HCT116 (cell line): ENCODE results near the gene PIM3. TPM values are rescaled to one million over a fixed set of nuclear protein-coding genes. Genes with fewer than 3 reads are reported as not detected.
"Not testable (repeated sequence)": the region's sequence is repeated elsewhere in the genome, so short reads cannot be mapped to it uniquely, and the experiment has no call there.

Experiments used
- ATAC-seq: fragments of 200-7000 bp; cut with Tn5 transposase; 2 replicates; pipeline ENCODE4 v1.9.1; 2020; ENCODE audit warnings: mild to moderate bottlenecking, moderate library complexity
- BruUV-seq: library from RNA; stranded (reverse); fragments of 400-500 nt; replicated peaks from 2 replicates; lab custom pipeline; 2021; lab: Mats Ljungman, UMichigan
- CTCF ChIA-PET: fragments of 300-600 bp; sonication (Branson Sonifier 250); formaldehyde crosslinking; loops from one replicate; lab custom pipeline; 2021; ENCODE audit warnings: antibody characterized with exemption; lab: Charles Lee
- POLR2A ChIA-PET: fragments of 300-600, 350-600 bp; sonication (Branson Sonifier 250); formaldehyde crosslinking; loops from one replicate; lab custom pipeline; 2021; ENCODE audit warnings: antibody characterized with exemption; lab: Charles Lee
- RAD21 ChIA-PET, 2 experiments: fragments of 300-600 bp; sonication (Branson Sonifier 250); formaldehyde crosslinking; loops; one replicate each; lab custom pipeline; 2023; ENCODE audit warnings: low total read pairs in 2 of 2; ENCODE audit not compliant: uncharacterized antibody in 2 of 2, unreplicated experiment in 2 of 2, low non-redundant PET in 1 of 2; lab: Charles Lee
- DNase-seq: peaks from one replicate; pipeline ENCODE4 v3.0.0-alpha.2; 2010; ENCODE audit warnings: low read depth, low spot score
- H2AFZ ChIP-seq: fragments of 200-600 bp; shearing (Covaris generic), sonication (generic); 2 replicates; pipeline ENCODE4 v1.6.1; 2017; ENCODE audit warnings: low read depth, mixed run types, mixed read lengths, antibody characterized with exemption, low read length; ENCODE audit not compliant: poor library complexity, severe bottlenecking
- H3K27ac ChIP-seq: 2 replicates; pipeline ENCODE4 v1.5.1; 2012; ENCODE audit warnings: low read depth, low read length
- H3K27me3 ChIP-seq: fragments of 200-600 bp; sonication (generic); 2 replicates; pipeline ENCODE4 v1.6.1; 2016; ENCODE audit warnings: mixed run types, low read length, mixed read lengths; ENCODE audit not compliant: insufficient read depth
- H3K36me3 ChIP-seq, 2 experiments: fragments of 200-500 bp in 1 of 2; fragments of 200-600 bp in 1 of 2; sonication (Bioruptor generic) in 1 of 2; sonication (generic) in 1 of 2; 2 replicates each; pipeline versions ENCODE4 v1.5.1 to v1.6.1; 2014 to 2016; ENCODE audit warnings: low read length in 2 of 2, inconsistent platforms in 1 of 2, mixed read lengths in 1 of 2, mixed run types in 1 of 2; ENCODE audit not compliant: insufficient read depth in 2 of 2, control insufficient read depth in 1 of 2
- H3K4me1 ChIP-seq, 2 experiments: fragments of 200-600 bp in 1 of 2; sonication (generic) in 1 of 2; 2 replicates each; pipeline versions ENCODE4 v1.5.1 to v1.6.1; 2012 to 2017; ENCODE audit warnings: low read length in 2 of 2, inconsistent platforms in 1 of 2, mild to moderate bottlenecking in 1 of 2, mixed read lengths in 1 of 2, mixed run types in 1 of 2, moderate library complexity in 1 of 2; ENCODE audit not compliant: insufficient read depth in 2 of 2, control insufficient read depth in 1 of 2
- H3K4me2 ChIP-seq: fragments of 200-600 bp; sonication (generic); 2 replicates; pipeline ENCODE4 v1.6.1; 2017; ENCODE audit warnings: mixed run types, low read length, mixed read lengths
- H3K4me3 ChIP-seq, 2 experiments: fragments of 200-600 bp in 1 of 2; sonication (generic) in 1 of 2; replicated peaks in 1 of 2; 2 replicates each; pipeline ENCODE4 v1.5.1; 2011 to 2016; ENCODE audit warnings: low read length in 2 of 2, control low read depth in 1 of 2, low read depth in 1 of 2, mild to moderate bottlenecking in 1 of 2, mixed read lengths in 1 of 2, mixed run types in 1 of 2
- H3K79me2 ChIP-seq: fragments of 200-600 bp; sonication (generic); 2 replicates; pipeline ENCODE4 v1.6.1; 2017; ENCODE audit warnings: mild to moderate bottlenecking, mixed run types, low read length, moderate library complexity, mixed read lengths; ENCODE audit not compliant: insufficient read depth
- H3K9ac ChIP-seq: fragments of 200-600 bp; sonication (generic); 2 replicates; pipeline ENCODE4 v1.6.1; 2016; ENCODE audit warnings: low read length, mixed read lengths
- H3K9me2 ChIP-seq: fragments of 200-600 bp; sonication (generic), shearing (Covaris generic); 2 replicates; pipeline ENCODE4 v1.6.1; 2017; ENCODE audit warnings: mixed run types, mild to moderate bottlenecking, moderate library complexity; ENCODE audit not compliant: insufficient read depth
- H3K9me3 ChIP-seq, 2 experiments: fragments of 200-500 bp in 1 of 2; fragments of 200-600 bp in 1 of 2; sonication (Bioruptor generic) in 1 of 2; sonication (generic) in 1 of 2; 2 replicates each; pipeline ENCODE4 v1.6.1; 2014 to 2017; ENCODE audit warnings: low read length in 2 of 2, mixed read lengths in 2 of 2, inconsistent platforms in 1 of 2, low read depth in 1 of 2, mild to moderate bottlenecking in 1 of 2, mixed run types in 1 of 2, moderate library complexity in 1 of 2; ENCODE audit not compliant: control insufficient read depth in 1 of 2, insufficient read depth in 1 of 2
- H4K20me1 ChIP-seq: fragments of 200-600 bp; sonication (generic), shearing (Covaris generic); 2 replicates; pipeline ENCODE4 v1.6.1; 2017; ENCODE audit warnings: mixed run types, mild to moderate bottlenecking, moderate library complexity; ENCODE audit not compliant: insufficient read depth
- CEBPB ChIP-seq: IDR thresholded peaks from 2 replicates; pipeline ENCODE4 v1.6.1; 2012; ENCODE audit warnings: low read depth
- FOSL1 ChIP-seq: IDR thresholded peaks from 2 replicates; pipeline ENCODE4 v1.6.1; 2012; ENCODE audit warnings: low read depth
- POLR2A ChIP-seq: IDR thresholded peaks from 2 replicates; pipeline ENCODE4 v1.7.0; 2011; ENCODE audit warnings: borderline replicate concordance; ENCODE audit not compliant: insufficient read depth, insufficient read length; ENCODE audit errors: extremely low read depth
- RAD21 ChIP-seq: IDR thresholded peaks from 2 replicates; pipeline ENCODE4 v1.6.1; 2012; ENCODE audit warnings: low read depth, mild to moderate bottlenecking
- SRF ChIP-seq: IDR thresholded peaks from 2 replicates; pipeline ENCODE4 v1.6.1; 2012; ENCODE audit warnings: low read depth
- intact Hi-C: fragments of 100-400 bp; cut with micrococcal nuclease; formaldehyde crosslinking; loops from 2 replicates; pipeline ENCODE4 v1.10.0; 2022
- total RNA-seq: library from RNA; stranded (reverse); gene quantifications from one replicate; pipeline ENCODE4 v1.2.1, GENCODE V29; 2021; ENCODE audit not compliant: unreplicated experiment

The PIM3 gene
- total RNA-seq, 1 experiment from 2014 or later = 116 TPM

DNA sequence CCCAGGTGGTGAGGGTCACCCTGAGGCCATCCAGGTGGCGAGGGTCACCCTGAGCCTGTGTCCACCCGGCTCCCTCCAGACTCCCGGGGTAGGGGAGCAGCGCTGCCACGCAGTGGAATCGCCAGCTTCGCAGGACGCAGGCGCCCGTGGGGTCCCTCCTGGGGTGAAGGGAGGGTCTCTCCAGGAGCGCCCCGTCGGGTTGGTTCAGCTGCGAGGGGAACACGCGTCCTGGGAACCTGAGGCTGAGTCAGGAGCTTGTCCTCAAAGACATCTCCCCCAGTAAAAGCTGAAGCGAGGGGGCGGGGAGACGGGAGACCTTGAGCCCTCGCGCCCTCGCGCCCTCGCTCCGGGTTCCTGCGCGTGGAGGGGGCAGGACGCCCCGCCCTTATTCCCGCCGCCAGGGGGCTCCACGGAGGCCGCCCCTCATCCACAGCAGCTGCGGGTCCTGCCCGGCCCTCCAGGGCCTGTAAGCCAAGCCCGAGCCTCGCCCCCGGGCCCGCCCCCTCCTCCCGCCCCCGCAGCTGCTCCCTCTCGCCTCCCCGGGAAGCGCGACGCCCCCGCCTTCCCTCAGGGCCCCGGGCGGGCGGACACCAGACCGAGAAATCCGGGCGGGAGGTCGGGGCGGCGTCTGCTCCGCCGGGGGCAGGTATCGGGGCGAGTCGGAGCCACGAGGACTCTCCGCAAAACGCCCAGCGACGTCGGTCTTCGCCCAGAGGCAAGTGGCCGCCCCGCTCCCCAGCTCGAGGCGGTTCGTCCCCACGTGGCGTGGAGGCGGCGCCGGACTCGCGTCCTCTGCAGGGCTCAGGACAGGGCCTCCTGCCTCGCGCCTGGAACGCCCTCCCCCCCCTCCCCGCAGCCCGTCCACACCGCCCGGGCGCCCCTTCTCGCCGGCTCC lies 22.8 kb downstream of the PIM3 start:
- Histone ChIP-seq H3K4me1 (no peaks in the 10 kb centered on the region), H3K79me2 (no peaks in the 10 kb centered on the region), H3K9me2 (no peaks in the 10 kb centered on the region), H2AFZ (no peak overlapping the region), H3K27me3 (no peaks in the 10 kb centered on the region), H3K27ac (no peak overlapping the region), H3K4me3 (no peak overlapping the region), H3K9me3 (0 out of 4 replicates have a peak, but pooled peaks cover 0 to 5% of the 10 kb centered on the region in 2 experiments), H3K9ac (no peak overlapping the region), H3K4me2 (no peak overlapping the region), H3K36me3 (no peaks in the 10 kb centered on the region), H4K20me1 (no peaks in the 10 kb centered on the region)
- no peak for TF ChIP-seq FOSL1
- ATAC-seq = no peak
- no TSS peak for BruUV-seq
- ChIA-PET CTCF (no interaction called here), RAD21 (no interaction called here), POLR2A (no interaction called here)
- DNase-seq = no peak
- intact Hi-C loops = no loop called here

DNA sequence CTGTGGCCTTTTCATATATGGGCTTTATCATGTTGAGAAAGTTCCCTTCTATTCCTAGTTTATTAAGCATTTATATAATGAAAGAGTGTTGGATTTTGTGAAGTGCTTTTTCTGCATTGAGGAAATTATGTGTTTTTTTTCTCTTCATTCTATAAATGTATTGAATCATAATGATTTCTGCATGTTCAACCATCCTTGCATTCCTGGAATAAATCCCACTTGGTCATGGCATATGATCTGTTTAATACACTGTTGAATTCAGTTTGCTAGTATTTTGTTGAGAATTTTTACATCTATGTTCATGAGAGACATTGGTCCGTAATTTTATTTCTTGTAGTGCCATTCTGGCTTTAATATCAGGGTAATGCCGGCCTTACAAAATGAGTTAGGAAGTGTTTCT lies 25.8 kb downstream of the PIM3 start:
- ATAC-seq (no peak), DNase-seq (no peak)
- no peak overlapping the region for H3K27ac ChIP-seq
- H3K9me3 ChIP-seq = 0 out of 4 replicates have a peak, but pooled peaks cover 4 to 6% of the 10 kb centered on the region in 2 experiments
- H3K4me1 ChIP-seq = no peaks in the 10 kb centered on the region
- H2AFZ ChIP-seq = no peak overlapping the region
- POLR2A ChIA-PET = interaction anchor here (0.5 kb wide), 1 partner anchor 24 kb away, joined by 4 read pairs; no protein-coding TSS in a partner anchor
- H3K4me3 ChIP-seq = no peak overlapping the region
- H3K36me3 ChIP-seq = no peaks in the 10 kb centered on the region
- BruUV-seq = no TSS peak
- no peaks in the 10 kb centered on the region for H3K9me2 ChIP-seq
- RAD21 ChIA-PET = no interaction called here
- H3K27me3 ChIP-seq = no peaks in the 10 kb centered on the region
- intact Hi-C loops = no loop called here
- H3K9ac ChIP-seq = no peak overlapping the region
- no peaks in the 10 kb centered on the region for H3K79me2 ChIP-seq
- no peaks in the 10 kb centered on the region for H4K20me1 ChIP-seq
- TF ChIP-seq RAD21 (no peak), SRF (no peak), FOSL1 (no peak), POLR2A (no peak), CEBPB (no peak)
- CTCF ChIA-PET = no interaction called here
- no peak overlapping the region for H3K4me2 ChIP-seq

DNA sequence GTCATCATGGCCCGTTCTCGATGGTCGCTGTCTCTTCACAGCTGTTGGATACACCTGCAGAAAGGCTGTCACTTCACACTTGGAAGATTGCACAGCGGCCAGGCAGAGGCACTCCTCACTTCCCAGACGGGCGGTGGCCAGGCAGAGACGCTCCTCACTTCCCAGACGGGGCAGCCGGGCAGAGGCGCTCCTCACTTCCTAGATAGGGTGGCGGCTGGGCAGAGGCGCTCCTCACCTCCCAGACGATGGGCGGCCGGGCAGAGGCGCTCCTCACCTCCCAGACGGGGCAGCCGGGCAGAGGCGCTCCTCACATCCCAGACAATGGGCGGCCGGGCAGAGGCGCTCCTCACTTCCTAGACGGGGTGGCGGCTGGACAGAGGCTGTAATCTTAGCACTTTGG lies 29.3 kb downstream of the PIM3 start:
- H3K27ac ChIP-seq, H3K9me3 ChIP-seq, H3K4me1 ChIP-seq, POLR2A ChIA-PET, H3K9ac ChIP-seq, H3K4me3 ChIP-seq, H3K27me3 ChIP-seq, ATAC-seq, RAD21 ChIA-PET, H3K9me2 ChIP-seq, BruUV-seq, H4K20me1 ChIP-seq, H3K79me2 ChIP-seq, H3K36me3 ChIP-seq, CTCF ChIA-PET, DNase-seq, H2AFZ ChIP-seq, H3K4me2 ChIP-seq, intact Hi-C loops: not testable (repeated sequence)
